H9 (cell line): ENCODE data around the gene PREX1. TPM values are rescaled to one million over a fixed set of nuclear protein-coding genes. Genes with fewer than 3 reads are reported as not detected.

ENCODE experiments used
- DNase-seq: peaks from one replicate; pipeline ENCODE4 v3.0.0-alpha.2; 2017
- H2AFZ ChIP-seq: one replicate; pipeline ENCODE4 v1.6.1; 2013; ENCODE audit warnings: mild to moderate bottlenecking, low read length, control low read depth, moderate library complexity
- H2AK5ac ChIP-seq: 2 replicates; pipeline ENCODE4 v1.6.1; 2013; ENCODE audit warnings: low read length, control low read depth, mixed read lengths; ENCODE audit not compliant: insufficient read length
- H2BK120ac ChIP-seq: one replicate; pipeline ENCODE4 v1.6.1; 2013; ENCODE audit warnings: low read depth, mild to moderate bottlenecking, low read length, control low read depth, inconsistent platforms; ENCODE audit not compliant: poor library complexity, severe bottlenecking
- H2BK12ac ChIP-seq: 2 replicates; pipeline ENCODE4 v1.6.1; 2013; ENCODE audit warnings: low read length, control low read depth, mixed read lengths, low read depth; ENCODE audit not compliant: insufficient read length
- H2BK15ac ChIP-seq: 2 replicates; pipeline ENCODE4 v1.6.1; 2013; ENCODE audit warnings: low read depth, low read length, control low read depth
- H2BK20ac ChIP-seq: one replicate; pipeline ENCODE4 v1.6.1; 2013; ENCODE audit warnings: low read depth, mild to moderate bottlenecking, low read length, control low read depth, inconsistent platforms; ENCODE audit not compliant: poor library complexity, severe bottlenecking
- H2BK5ac ChIP-seq: 2 replicates; pipeline ENCODE4 v1.6.1; 2013; ENCODE audit warnings: low read length, control low read depth, mixed read lengths; ENCODE audit not compliant: insufficient read length
- H3K14ac ChIP-seq: 2 replicates; pipeline ENCODE4 v1.6.1; 2013; ENCODE audit warnings: low read length, control low read depth; ENCODE audit not compliant: insufficient read depth
- H3K18ac ChIP-seq: 2 replicates; pipeline ENCODE4 v1.6.1; 2013; ENCODE audit warnings: low read depth, mild to moderate bottlenecking, mixed read lengths, low read length, control low read depth; ENCODE audit not compliant: insufficient read length
- H3K23ac ChIP-seq: 2 replicates; pipeline ENCODE4 v1.6.1; 2013; ENCODE audit warnings: low read length, control low read depth, mixed read lengths, low read depth; ENCODE audit not compliant: insufficient read length
- H3K23me2 ChIP-seq: 2 replicates; pipeline ENCODE4 v1.6.1; 2013; ENCODE audit warnings: low read depth, mild to moderate bottlenecking, mixed read lengths, low read length, control low read depth; ENCODE audit not compliant: insufficient read length, poor library complexity, severe bottlenecking
- H3K27ac ChIP-seq: 2 replicates; pipeline ENCODE4 v1.5.1; 2013; ENCODE audit warnings: low read length, control low read depth, mixed read lengths, low read depth; ENCODE audit not compliant: insufficient read length
- H3K27me3 ChIP-seq: 2 replicates; pipeline ENCODE4 v1.6.1; 2013; ENCODE audit warnings: low read length, control low read depth, inconsistent platforms; ENCODE audit not compliant: insufficient read depth
- H3K4ac ChIP-seq: 2 replicates; pipeline ENCODE4 v1.6.1; 2013; ENCODE audit warnings: low read depth, mild to moderate bottlenecking, control low read depth, inconsistent platforms, low read length, moderate library complexity
- H3K4me1 ChIP-seq: 2 replicates; pipeline ENCODE4 v1.6.1; 2013; ENCODE audit warnings: low read length, control low read depth, inconsistent platforms; ENCODE audit not compliant: insufficient read depth
- H3K4me2 ChIP-seq: 2 replicates; pipeline ENCODE4 v1.6.1; 2013; ENCODE audit warnings: low read length, control low read depth, mixed read lengths; ENCODE audit not compliant: insufficient read length, insufficient read depth
- H3K56ac ChIP-seq: 2 replicates; pipeline ENCODE4 v1.6.1; 2013; ENCODE audit warnings: low read depth, mild to moderate bottlenecking, mixed read lengths, low read length, control low read depth; ENCODE audit not compliant: insufficient read length
- H3K79me1 ChIP-seq: 2 replicates; pipeline ENCODE4 v1.6.1; 2013; ENCODE audit warnings: low read depth, mild to moderate bottlenecking, moderate library complexity, low read length, control low read depth, inconsistent platforms; ENCODE audit not compliant: insufficient read depth, poor library complexity, severe bottlenecking
- H3K79me2 ChIP-seq: 2 replicates; pipeline ENCODE4 v1.6.1; 2013; ENCODE audit warnings: low read length, control low read depth, inconsistent platforms; ENCODE audit not compliant: insufficient read depth
- H3K9ac ChIP-seq: 2 replicates; pipeline ENCODE4 v1.6.1; 2013; ENCODE audit warnings: low read length, control low read depth, mixed read lengths; ENCODE audit not compliant: insufficient read length; ENCODE audit errors: extremely low read depth
- H3K9me3 ChIP-seq: one replicate; pipeline ENCODE4 v1.6.1; 2013; ENCODE audit warnings: low read depth, low read length, inconsistent platforms; ENCODE audit not compliant: control insufficient read depth
- H3T11ph ChIP-seq: one replicate; pipeline ENCODE4 v1.6.1; 2013; ENCODE audit warnings: mild to moderate bottlenecking, low read length, control low read depth, inconsistent platforms
- H4K20me1 ChIP-seq: one replicate; pipeline ENCODE4 v1.6.1; 2013; ENCODE audit not compliant: control insufficient read depth, insufficient read length, insufficient read depth
- H4K5ac ChIP-seq: 2 replicates; pipeline ENCODE4 v1.6.1; 2013; ENCODE audit warnings: low read depth, mild to moderate bottlenecking, mixed read lengths, low read length, control low read depth; ENCODE audit not compliant: insufficient read length
- H4K8ac ChIP-seq: replicated peaks from 2 replicates; pipeline ENCODE4 v1.6.1; 2013; ENCODE audit warnings: low read length, control low read depth, mixed read lengths, low read depth; ENCODE audit not compliant: insufficient read length
- H4K91ac ChIP-seq: 2 replicates; pipeline ENCODE4 v1.6.1; 2013; ENCODE audit warnings: low read depth, mild to moderate bottlenecking, moderate library complexity, mixed read lengths, low read length, control low read depth; ENCODE audit not compliant: insufficient read length
- H3K27ac Mint-ChIP-seq, 3 experiments: 2 replicates in 2 of 3; 3 replicates in 1 of 3; pipeline ENCODE4 v1.8.0; 2020 to 2021; ENCODE audit warnings: mixed read lengths in 3 of 3, mild to moderate bottlenecking in 1 of 3, moderate library complexity in 1 of 3
- H3K27me3 Mint-ChIP-seq: 2 replicates; pipeline ENCODE4 v1.8.0; 2021; ENCODE audit warnings: low read depth, mild to moderate bottlenecking, moderate library complexity, mixed read lengths
- H3K36me3 Mint-ChIP-seq, 3 experiments: 2 replicates in 2 of 3; 3 replicates in 1 of 3; pipeline ENCODE4 v1.8.0; 2020 to 2021; ENCODE audit warnings: low read depth in 3 of 3, mixed read lengths in 3 of 3; ENCODE audit not compliant: insufficient read depth in 1 of 3
- H3K4me1 Mint-ChIP-seq, 2 experiments: 2 replicates each; pipeline ENCODE4 v1.8.0; 2020; ENCODE audit warnings: mixed read lengths in 2 of 2
- H3K4me3 Mint-ChIP-seq, 2 experiments: 2 replicates in 1 of 2; 3 replicates in 1 of 2; pipeline ENCODE4 v1.8.0; 2020 to 2021; ENCODE audit warnings: mild to moderate bottlenecking in 2 of 2, mixed read lengths in 2 of 2, moderate library complexity in 1 of 2
- H3K9me3 Mint-ChIP-seq, 2 experiments: 2 replicates in 1 of 2; 3 replicates in 1 of 2; pipeline ENCODE4 v1.8.0; 2020; ENCODE audit warnings: mild to moderate bottlenecking in 2 of 2, mixed read lengths in 2 of 2, moderate library complexity in 1 of 2
- CTCF ChIP-seq: fragments of 200-600 bp; sonication (generic); conservative IDR thresholded peaks from 3 replicates; pipeline ENCODE4 v1.8.0; 2021; ENCODE audit warnings: antibody characterized with exemption, mild to moderate bottlenecking
- WGBS: extraction: QIAGEN DNeasy Blood & Tissue Kit; methylation state at CpG from one replicate; pipeline ENCODE4 v1.1.7; 2013; ENCODE audit warnings: missing lambda C conversion rate, low lambda C conversion rate, mixed read lengths; ENCODE audit not compliant: insufficient read length; ENCODE audit errors: extremely low coverage; 5-methylcytosine and 5-hydroxymethylcytosine counted together
- total RNA-seq: library from RNA; stranded (reverse); gene quantifications from 2 replicates; pipeline ENCODE4 v1.2.1, GENCODE V29; 2021

The PREX1 gene
- total RNA-seq, 1 experiment from 2014 or later = 6.6 TPM

DNA sequence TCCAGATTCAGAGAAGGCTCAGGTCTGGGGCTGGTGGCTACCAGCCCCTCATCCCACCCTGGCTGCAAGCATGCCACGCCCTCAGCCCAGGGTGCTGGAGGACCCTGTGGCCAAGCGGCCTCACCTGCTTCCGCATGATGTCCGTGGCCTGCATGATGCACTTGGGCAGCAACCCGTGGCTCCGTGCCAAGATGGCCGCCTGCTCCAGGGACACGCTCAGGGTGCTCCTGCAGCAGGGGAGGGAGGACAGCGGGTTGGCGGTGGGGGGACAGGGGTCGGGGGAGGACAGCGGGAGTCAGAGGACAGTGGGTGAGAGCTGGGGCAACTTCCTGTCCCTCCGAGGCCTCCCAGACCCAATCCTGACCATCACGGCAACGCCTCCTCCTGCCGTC lies 200.1 kb downstream of the PREX1 start:
- Histone ChIP-seq H3K18ac (no peak overlapping the region), H3K4ac (no peak overlapping the region), H2BK5ac (no peak overlapping the region), H4K20me1 (peaks cover 3% of the 10 kb centered on the region), H3T11ph (no peak overlapping the region), H3K79me2 (no peaks in the 10 kb centered on the region), H3K23me2 (no peaks in the 10 kb centered on the region), H3K23ac (no peak overlapping the region), H3K9me3 (no peaks in the 10 kb centered on the region), H2BK120ac (no peak overlapping the region), H2BK20ac (no peak overlapping the region), H3K9ac (no peak overlapping the region), H3K14ac (no peak overlapping the region; the same call in 1 of the 2 replicates), H2AFZ (no peak overlapping the region), H3K27me3 (no peaks in the 10 kb centered on the region), H3K4me1 (no peaks in the 10 kb centered on the region), H3K79me1 (no peaks in the 10 kb centered on the region), H2AK5ac (no peak overlapping the region), H2BK15ac (no peak overlapping the region), H3K27ac (no peak overlapping the region), H3K56ac (no peak overlapping the region), H4K5ac (no peak overlapping the region), H3K4me2 (no peak overlapping the region), H4K91ac (no peak overlapping the region), H4K8ac (no peak overlapping the region), H2BK12ac (no peak overlapping the region)
- H3K36me3 Mint-ChIP-seq = no peaks in the 10 kb centered on the region; a peak in 2 of 7 replicates
- H3K9me3 Mint-ChIP-seq = no peaks in the 10 kb centered on the region
- peaks cover 5 to 13% of the 10 kb centered on the region in 2 experiments for H3K4me1 Mint-ChIP-seq
- TF ChIP-seq CTCF = no peak
- no peak for DNase-seq
- no peaks in the 10 kb centered on the region for H3K27me3 Mint-ChIP-seq
- H3K4me3 Mint-ChIP-seq = no peak overlapping the region
- WGBS = no CpG with 5 or more reads among the region's 16 CpGs
- H3K27ac Mint-ChIP-seq = no peak overlapping the region
